Gastrocnemius medialis (tissue), 4 donors: ENCODE measurements around the gene MYO1E.

Source experiments
- POLR2A ChIP-seq, 2 donors: fragments of 450-650 bp; IDR thresholded peaks; one replicate each; pipeline ENCODE4 v1.6.1; 2017; ENCODE audit warnings: antibody characterized with exemption in 2 of 2, mild to moderate bottlenecking in 2 of 2, moderate library complexity in 2 of 2
- TF ChIP-seq, protein P1 (sequence below), 5 experiments: fragments of 450-650 bp in 3 of 5; fragments of 200-600 bp in 2 of 5; sonication (generic) in 2 of 5; IDR thresholded peaks in 4 of 5; conservative IDR thresholded peaks in 1 of 5; 1 replicate in 4 of 5; 2 replicates in 1 of 5; pipeline ENCODE4 v1.5.1; 2016 to 2019; ENCODE audit warnings: antibody characterized with exemption in 5 of 5, mild to moderate bottlenecking in 3 of 5, moderate library complexity in 3 of 5

DNA sequence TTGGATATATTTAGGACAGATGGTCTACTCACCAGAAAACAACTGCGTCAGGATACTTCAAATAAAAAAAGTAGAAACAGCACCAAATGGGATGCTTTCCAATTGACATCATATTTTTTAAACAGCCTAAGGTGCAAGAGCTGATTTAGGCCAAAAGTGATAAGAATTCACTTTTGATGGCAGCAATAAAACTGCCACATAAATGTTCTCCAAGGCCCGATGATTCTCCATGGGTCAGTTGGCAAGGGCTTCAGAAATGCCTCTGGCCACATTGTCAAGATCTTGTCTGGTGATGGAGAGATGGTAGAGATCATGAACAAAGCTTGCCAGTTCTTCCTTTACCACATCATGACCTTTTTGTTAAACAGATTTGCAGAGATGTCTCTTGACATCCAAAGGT is 127.1 kb downstream of the MYO1E start:
- TF ChIP-seq, protein P1, sequence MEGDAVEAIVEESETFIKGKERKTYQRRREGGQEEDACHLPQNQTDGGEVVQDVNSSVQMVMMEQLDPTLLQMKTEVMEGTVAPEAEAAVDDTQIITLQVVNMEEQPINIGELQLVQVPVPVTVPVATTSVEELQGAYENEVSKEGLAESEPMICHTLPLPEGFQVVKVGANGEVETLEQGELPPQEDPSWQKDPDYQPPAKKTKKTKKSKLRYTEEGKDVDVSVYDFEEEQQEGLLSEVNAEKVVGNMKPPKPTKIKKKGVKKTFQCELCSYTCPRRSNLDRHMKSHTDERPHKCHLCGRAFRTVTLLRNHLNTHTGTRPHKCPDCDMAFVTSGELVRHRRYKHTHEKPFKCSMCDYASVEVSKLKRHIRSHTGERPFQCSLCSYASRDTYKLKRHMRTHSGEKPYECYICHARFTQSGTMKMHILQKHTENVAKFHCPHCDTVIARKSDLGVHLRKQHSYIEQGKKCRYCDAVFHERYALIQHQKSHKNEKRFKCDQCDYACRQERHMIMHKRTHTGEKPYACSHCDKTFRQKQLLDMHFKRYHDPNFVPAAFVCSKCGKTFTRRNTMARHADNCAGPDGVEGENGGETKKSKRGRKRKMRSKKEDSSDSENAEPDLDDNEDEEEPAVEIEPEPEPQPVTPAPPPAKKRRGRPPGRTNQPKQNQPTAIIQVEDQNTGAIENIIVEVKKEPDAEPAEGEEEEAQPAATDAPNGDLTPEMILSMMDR (IDR thresholded peaks at IDR 0.05 in 4 of 5, conservative IDR thresholded peaks at IDR 0.05 in 1 of 5): no peak
- TF ChIP-seq POLR2A (IDR thresholded peaks at IDR 0.05): no peak
